Stimulated activated CD4-positive, alpha-beta T cell treated with anti-CD3 and anti-CD28 coated beads, Interleukin-1b, Interleukin-23, amount 100 ng/mL, for 24 hours (primary cell): Measurements from ENCODE around the gene ADAP1.

Experiments
- DNase-seq, 4 experiments: peaks; one replicate each; pipeline ENCODE4 v3.0.0-alpha.2; 2020; ENCODE audit warnings: low read depth in 4 of 4, low spot score in 1 of 4

The ADAP1 gene

DNA sequence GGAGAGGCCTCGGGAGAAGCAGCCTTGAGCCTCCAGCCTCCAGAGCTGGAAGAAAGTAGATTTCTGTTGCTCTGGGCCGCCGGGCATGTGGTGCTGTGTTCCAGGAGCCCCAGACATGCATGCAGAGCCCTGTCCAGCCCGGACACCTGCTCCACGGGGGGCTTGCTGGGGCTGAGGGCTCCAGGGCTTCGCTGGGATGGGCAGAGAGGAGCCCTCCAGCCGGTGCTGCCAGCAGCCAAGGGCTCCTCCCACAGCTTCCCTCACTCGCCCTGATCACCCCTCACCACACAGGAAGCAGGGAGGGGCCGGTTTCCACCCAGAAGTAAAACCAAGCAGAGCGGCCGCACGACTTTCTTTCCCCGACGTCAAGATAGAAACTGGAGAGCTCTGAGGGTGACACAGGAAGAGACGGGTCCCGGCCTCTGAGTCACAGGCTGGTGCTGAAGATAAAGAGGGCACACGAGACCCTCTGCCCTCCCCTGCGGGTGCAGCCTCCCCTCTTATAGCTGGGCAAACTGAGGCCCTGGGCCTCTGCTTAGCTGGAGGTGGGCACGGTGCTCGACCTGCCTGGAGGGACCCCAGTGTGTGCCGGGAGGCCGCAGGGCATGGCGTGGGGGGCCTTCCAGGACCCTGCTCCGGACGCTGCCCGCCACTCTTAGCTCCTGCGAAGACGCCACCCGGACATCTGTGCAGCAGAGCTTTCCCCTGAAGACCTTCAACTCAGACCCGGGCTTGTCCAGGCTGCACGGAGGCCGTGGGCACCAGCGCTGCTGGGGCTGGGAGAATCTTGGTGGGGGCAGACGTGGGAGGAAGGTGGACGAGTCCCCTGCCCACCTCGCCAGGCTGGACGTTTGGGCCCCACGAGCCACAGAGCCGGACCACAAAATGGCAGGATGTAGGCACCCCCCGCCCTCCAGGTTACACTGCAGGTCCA, 31.1 kb downstream of the ADAP1 start:
- DNase-seq = peak; percentile 63 to 90 (median 82)

DNA sequence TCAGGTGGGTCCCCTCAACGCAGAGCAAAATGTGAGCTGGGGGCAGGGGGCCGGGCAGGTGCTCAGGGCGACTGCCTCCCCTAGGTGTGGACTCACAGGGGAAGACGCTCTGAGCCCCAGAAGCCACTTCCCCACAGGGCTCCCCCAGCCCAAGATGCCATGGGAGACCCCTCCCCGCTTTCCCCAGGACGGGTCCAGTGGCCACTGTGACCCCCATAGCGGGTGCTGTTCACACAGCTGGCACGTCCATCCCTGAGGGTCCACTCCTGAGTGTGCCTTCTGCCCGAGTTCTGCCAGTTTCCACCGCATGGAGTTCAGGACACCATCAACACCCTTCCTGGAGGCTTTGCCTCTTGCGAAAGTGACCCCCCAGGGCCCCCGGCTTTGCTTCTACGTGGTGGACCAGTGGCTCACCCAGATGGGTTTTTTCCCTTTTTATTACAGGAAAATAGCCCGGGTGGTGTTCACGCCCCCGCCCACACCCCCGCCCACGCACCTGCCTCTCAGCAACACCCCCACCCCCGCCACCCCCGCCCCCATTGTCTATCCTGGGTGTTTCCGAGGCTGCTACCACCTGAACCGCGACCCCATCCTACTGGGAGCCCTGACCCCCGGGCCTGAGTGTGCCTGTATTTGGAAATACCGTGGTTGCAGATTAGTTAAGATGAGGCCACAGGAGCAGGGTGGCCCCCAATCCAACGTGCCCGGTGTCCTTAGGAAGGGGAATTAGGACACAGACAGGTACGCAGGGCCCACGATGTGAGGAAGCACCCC, 32.0 kb downstream of the ADAP1 start:
- DNase-seq = peak in 1 of 4 experiments; percentile 39

DNA sequence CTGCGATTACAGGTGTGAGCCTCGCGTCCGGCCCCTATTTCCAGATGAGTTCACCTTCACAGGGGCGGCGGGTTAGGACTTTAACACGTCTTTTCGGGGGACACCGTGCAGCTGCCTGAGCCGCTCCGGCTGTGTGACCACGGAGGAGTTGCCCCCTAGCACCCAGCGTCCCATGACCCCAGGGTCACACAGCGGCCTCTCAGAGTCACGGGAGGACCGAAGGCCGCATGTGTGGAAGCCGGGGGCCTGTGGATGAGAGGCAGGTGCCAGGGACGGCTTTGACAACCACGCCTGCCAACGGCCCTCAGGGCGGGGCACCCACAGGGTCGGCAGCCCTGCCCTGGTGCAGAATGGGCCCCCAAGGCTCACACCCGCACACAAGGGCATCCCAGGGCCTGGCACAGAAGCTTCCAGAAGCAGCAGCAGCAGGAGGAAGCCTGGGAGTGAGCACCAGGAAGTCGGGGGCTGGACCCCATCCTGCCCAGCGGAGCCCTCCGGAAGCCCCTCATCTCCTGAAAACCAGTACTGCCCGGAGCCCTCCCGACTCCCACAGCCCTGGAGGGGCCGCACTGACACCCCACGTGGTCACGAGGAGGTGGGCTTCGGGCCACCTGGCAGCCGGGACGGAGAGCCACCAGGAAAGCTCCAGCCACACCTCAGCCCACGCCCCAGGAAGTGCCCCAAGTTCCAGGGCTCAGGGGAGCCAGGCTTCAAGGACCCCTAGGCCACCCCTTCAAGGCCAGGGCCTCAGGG, 32.7 kb downstream of the ADAP1 start:
- DNase-seq = no peak

DNA sequence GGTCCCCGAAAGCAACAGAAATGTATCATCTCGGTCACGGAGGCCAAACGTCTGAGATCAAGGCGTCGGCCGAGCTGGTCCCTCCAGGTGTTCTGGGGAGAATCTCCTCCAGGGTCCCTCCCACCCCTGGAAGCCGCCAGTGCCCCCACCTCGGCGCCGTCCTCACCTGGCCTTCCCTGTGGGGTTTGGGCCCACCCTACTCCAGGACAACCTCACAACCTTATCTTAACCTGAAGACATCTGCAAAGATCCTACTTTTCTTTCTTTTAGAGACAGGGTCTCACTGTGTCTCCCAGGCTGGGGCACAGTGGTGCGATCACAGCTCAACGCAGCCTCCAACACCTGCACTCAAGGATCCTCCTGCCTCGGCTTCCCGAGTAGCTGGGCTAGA, 33.4 kb downstream of the ADAP1 start:
- no peak for DNase-seq

DNA sequence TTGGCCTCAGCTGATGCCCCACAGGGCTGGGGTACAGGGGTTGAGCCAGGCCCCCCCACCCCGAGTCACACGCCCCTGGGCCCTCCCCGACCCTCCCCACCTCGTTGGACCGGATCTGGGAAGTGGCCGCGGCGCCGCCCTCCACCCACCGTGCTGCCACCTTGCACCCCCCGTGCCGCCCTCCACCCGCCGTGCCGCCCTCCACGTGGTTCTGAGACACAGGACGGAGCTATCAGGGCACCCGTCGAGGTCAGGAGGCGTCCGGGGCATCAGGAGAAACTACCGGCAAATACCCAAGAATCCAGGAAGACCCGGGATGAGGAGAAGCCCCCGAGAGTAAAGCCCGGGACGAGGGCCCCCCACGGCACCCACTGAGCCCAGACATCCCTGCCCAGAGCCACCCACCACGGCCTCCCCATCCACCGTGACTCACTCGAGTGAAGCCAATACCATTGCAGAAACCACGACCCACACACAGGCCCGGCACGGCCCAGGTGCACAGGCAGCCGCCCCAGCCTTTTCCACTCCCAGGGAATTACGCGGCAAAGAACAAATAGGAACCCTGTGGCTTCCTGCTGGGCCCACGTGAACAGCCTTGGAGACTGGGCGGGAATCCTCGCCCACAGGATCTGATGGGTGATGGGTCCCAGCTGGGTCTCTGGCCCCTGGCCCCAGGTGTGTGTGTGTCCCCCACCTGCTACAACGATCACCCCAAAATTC, 34.0 kb downstream of the ADAP1 start:
- DNase-seq = no peak

GRCh38 chr7:919924-920341, 34.5 kb downstream of the ADAP1 start:
- DNase-seq = no peak

GRCh38 chr7:919114-919442, 35.4 kb downstream of the ADAP1 start:
- no peak for DNase-seq

GRCh38 chr7:918441-919113, 35.9 kb downstream of the ADAP1 start:
- DNase-seq = no peak

- DNase-seq = no peak
Observed at GRCh38 chr7:918118-918425, 36.4 kb downstream of the ADAP1 start.

GRCh38 chr7:917255-918117, 37.0 kb downstream of the ADAP1 start:
- DNase-seq = no peak

GRCh38 chr7:916291-916941, 38.1 kb downstream of the ADAP1 start:
- no peak for DNase-seq

DNA sequence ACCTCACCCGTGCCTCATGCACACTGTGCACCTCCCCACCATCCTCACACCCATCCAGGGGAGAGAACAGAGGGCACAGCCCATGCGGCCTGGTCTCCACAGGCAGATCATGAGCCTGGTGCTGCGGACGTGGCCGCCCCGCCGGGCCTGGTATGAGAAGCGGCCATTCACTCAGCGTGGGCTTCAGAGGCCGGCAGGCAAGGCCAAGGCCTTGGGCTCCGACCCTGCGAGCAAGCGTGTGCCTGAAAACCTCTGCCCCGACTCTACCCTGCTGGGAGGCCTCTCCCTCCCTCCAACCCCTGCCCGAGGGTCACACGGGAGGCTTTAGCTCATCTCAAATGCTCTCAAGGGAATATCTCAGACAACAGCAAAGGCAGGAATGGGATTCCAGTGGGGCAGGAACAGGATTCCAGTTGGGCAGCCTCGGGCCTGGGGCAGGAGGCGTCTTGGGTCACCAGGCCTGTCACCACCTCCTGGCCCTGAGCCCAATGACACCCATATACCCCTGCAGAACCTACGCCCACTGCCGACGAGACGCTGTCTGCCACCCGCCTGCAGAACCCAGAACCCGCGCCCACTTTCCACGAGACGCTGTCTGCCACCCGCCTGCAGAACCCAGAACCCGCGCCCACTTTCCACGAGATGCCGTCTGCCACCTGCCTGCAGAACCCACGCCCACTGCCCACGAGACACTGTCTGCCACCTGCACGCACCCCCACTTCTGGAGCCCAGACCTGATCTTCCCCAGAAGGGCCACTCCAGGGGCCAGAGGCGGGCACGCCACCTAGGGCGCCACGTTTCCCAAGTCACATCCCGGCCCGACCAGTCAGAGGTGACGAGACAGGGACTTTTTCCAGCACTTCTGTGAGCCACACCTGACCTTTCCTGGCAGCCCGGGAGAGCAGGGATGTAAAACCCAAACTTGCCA, 38.9 kb downstream of the ADAP1 start:
- DNase-seq = no peak

GRCh38 chr7:914521-915194, 39.8 kb downstream of the ADAP1 start:
- no peak for DNase-seq

- DNase-seq = no peak
Observed at GRCh38 chr7:913736-914520, 40.6 kb downstream of the ADAP1 start.

GRCh38 chr7:911791-912480, 42.5 kb downstream of the ADAP1 start:
- DNase-seq = no peak

- no peak for DNase-seq
Observed at GRCh38 chr7:910931-911431, 43.5 kb downstream of the ADAP1 start.
